SK-N-MC (cell line): ENCODE data around the gene CAMK4.

ENCODE experiments used
- DNase-seq: peaks from one replicate; pipeline ENCODE4 v3.0.0-alpha.2; 2011; ENCODE audit warnings: low read depth, low spot score
- H3K27ac ChIP-seq: fragments of 200-600 bp; sonication (generic); 2 replicates; pipeline ENCODE4 v1.5.1; 2016; ENCODE audit warnings: mixed run types
- H3K36me3 ChIP-seq: fragments of 200-600 bp; sonication (generic); 2 replicates; pipeline ENCODE4 v1.6.1; 2017; ENCODE audit warnings: antibody characterized with exemption, low read length, mixed read lengths; ENCODE audit not compliant: insufficient read depth
- H3K4me3 ChIP-seq: fragments of 200-600 bp; sonication (generic); 2 replicates; pipeline ENCODE4 v1.5.1; 2016
- H3K9ac ChIP-seq: fragments of 200-600 bp; sonication (generic); 2 replicates; pipeline ENCODE4 v1.8.0; 2017; ENCODE audit warnings: mixed run types, mixed read lengths; ENCODE audit not compliant: insufficient read length
- H3K9me3 ChIP-seq: fragments of 200-600 bp; sonication (generic); 2 replicates; pipeline ENCODE4 v1.6.1; 2017; ENCODE audit warnings: low read depth, mild to moderate bottlenecking, antibody characterized with exemption, low read length, moderate library complexity, mixed read lengths
- EZH2 ChIP-seq: fragments of 200-600 bp; sonication (generic); IDR thresholded peaks from one replicate; pipeline ENCODE4 v1.6.1; 2017; ENCODE audit warnings: antibody characterized with exemption
- FOXP2 ChIP-seq: optimal IDR thresholded peaks from 2 replicates; pipeline ENCODE3; 2011; ENCODE audit warnings: mild to moderate bottlenecking, moderate library complexity; ENCODE audit not compliant: insufficient read depth; ENCODE audit errors: extremely low read length, control extremely low read depth
- POLR2AphosphoS5 ChIP-seq: IDR thresholded peaks from 2 replicates; pipeline ENCODE4 v1.6.1; 2012; ENCODE audit warnings: mild to moderate bottlenecking, low read depth, low read length, borderline replicate concordance

The CAMK4 gene

DNA sequence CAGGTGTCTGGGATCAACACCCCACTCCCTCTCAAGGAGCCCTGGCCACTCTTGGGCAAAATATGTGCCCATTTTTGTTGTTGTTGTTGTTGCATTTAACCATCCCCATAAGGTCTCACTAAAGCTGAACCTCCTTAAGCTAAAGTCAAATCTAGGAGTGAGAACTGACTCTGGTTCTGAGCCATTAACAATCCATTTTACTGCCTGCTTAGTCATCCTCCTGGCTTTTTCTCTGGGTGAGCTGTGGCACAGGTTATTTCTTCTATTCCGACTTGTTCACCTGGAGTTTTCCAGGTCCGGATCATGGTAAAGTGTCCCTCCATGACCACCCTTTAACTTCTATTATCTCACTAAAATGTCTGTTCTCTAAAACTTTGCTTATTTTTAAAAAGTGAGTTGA is 85.2 kb downstream of the CAMK4 start:
- DNase-seq: no peak
- Histone ChIP-seq H3K9ac (no peak overlapping the region), H3K27ac (no peak overlapping the region), H3K36me3 (no peaks in the 10 kb centered on the region), H3K9me3 (no peaks in the 10 kb centered on the region), H3K4me3 (no peak overlapping the region)
- TF ChIP-seq EZH2: no peak
- TF ChIP-seq POLR2AphosphoS5: no peak
- no peak for TF ChIP-seq FOXP2

- Histone ChIP-seq H3K9me3 (no peaks in the 10 kb centered on the region), H3K36me3 (no peaks in the 10 kb centered on the region), H3K27ac (no peak overlapping the region), H3K9ac (no peak overlapping the region), H3K4me3 (no peak overlapping the region)
- DNase-seq: no peak
- no peak for TF ChIP-seq FOXP2
- TF ChIP-seq POLR2AphosphoS5: no peak
- no peak for TF ChIP-seq EZH2
Observed at GRCh38 chr5:111310711-111311620, 86.8 kb downstream of the CAMK4 start.

GRCh38 chr5:111311666-111312065 is 87.5 kb downstream of the CAMK4 start:
- Histone ChIP-seq H3K4me3 (no peak overlapping the region), H3K27ac (no peak overlapping the region), H3K9ac (no peak overlapping the region), H3K36me3 (no peaks in the 10 kb centered on the region), H3K9me3 (no peaks in the 10 kb centered on the region)
- DNase-seq: no peak
- TF ChIP-seq POLR2AphosphoS5 (no peak), EZH2 (no peak), FOXP2 (no peak)

GRCh38 chr5:111313017-111313724 is 89.0 kb downstream of the CAMK4 start:
- Histone ChIP-seq H3K27ac (no peak overlapping the region), H3K4me3 (no peak overlapping the region), H3K36me3 (no peaks in the 10 kb centered on the region), H3K9me3 (no peaks in the 10 kb centered on the region), H3K9ac (no peak overlapping the region)
- no peak for TF ChIP-seq POLR2AphosphoS5
- no peak for TF ChIP-seq FOXP2
- TF ChIP-seq EZH2: no peak
- no peak for DNase-seq

DNA sequence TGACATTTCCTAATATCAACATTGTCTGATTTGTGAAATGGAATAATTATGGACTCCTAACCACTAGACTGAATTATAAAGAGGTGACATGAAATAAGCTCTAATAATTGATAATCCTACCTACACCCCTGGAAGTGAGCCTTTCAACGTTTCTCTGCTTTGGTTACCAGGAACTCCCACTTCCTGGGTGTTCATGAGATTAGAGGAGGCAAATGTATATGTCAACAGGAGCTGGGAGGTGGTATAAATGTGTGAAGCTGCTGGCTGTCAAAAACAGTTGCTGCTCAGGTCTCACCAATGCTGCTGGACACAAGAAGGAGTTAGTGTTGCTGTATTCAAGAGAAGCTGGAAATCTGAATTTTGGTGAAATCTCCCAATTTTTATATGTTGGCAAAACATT is 96.8 kb downstream of the CAMK4 start:
- no peaks in the 10 kb centered on the region for H3K36me3 ChIP-seq
- no peaks in the 10 kb centered on the region for H3K9me3 ChIP-seq
- H3K9ac ChIP-seq: no peak overlapping the region
- DNase-seq: no peak
- no peak overlapping the region for H3K27ac ChIP-seq
- no peak overlapping the region for H3K4me3 ChIP-seq
- TF ChIP-seq POLR2AphosphoS5 (no peak), EZH2 (no peak), FOXP2 (no peak)

GRCh38 chr5:111321376-111321775 is 97.2 kb downstream of the CAMK4 start:
- no peak for TF ChIP-seq FOXP2
- TF ChIP-seq EZH2: no peak
- TF ChIP-seq POLR2AphosphoS5: no peak
- Histone ChIP-seq H3K27ac (no peak overlapping the region), H3K9me3 (no peaks in the 10 kb centered on the region), H3K9ac (no peak overlapping the region), H3K4me3 (no peak overlapping the region), H3K36me3 (no peaks in the 10 kb centered on the region)
- no peak for DNase-seq

GRCh38 chr5:111326551-111326950 is 102.4 kb downstream of the CAMK4 start:
- Histone ChIP-seq H3K36me3 (no peaks in the 10 kb centered on the region), H3K27ac (no peak overlapping the region), H3K9ac (no peak overlapping the region), H3K9me3 (no peaks in the 10 kb centered on the region), H3K4me3 (no peak overlapping the region)
- no peak for DNase-seq
- no peak for TF ChIP-seq POLR2AphosphoS5
- TF ChIP-seq EZH2: no peak
- no peak for TF ChIP-seq FOXP2

GRCh38 chr5:111337133-111337532 is 112.9 kb downstream of the CAMK4 start:
- H3K9ac ChIP-seq: no peak overlapping the region
- H3K36me3 ChIP-seq: no peaks in the 10 kb centered on the region
- no peaks in the 10 kb centered on the region for H3K9me3 ChIP-seq
- H3K4me3 ChIP-seq: no peak overlapping the region
- no peak overlapping the region for H3K27ac ChIP-seq
- no peak for DNase-seq
- no peak for TF ChIP-seq EZH2
